Neuronal stem cell (in vitro differentiated cells): ENCODE data around the gene F11R.
A peak's percentile ranks its signal among the peaks of the same experiment; 100 is the strongest.

Experiments
- DNase-seq: peaks from one replicate; pipeline ENCODE4 v3.0.0-alpha.2; 2013; ENCODE audit warnings: low spot score
- H2AFZ ChIP-seq: one replicate; pipeline ENCODE4 v1.6.1; 2013; ENCODE audit warnings: mild to moderate bottlenecking, low read length, inconsistent platforms
- H2AK5ac ChIP-seq: 2 replicates; pipeline ENCODE4 v1.6.1; 2013; ENCODE audit warnings: low read depth, mild to moderate bottlenecking, inconsistent platforms, low read length, moderate library complexity, mixed read lengths
- H2BK120ac ChIP-seq: 2 replicates; pipeline ENCODE4 v1.6.1; 2013; ENCODE audit warnings: low read depth, mild to moderate bottlenecking, inconsistent platforms, low read length, moderate library complexity, mixed read lengths
- H2BK12ac ChIP-seq: one replicate; pipeline ENCODE4 v1.6.1; 2013; ENCODE audit warnings: low read length, inconsistent platforms
- H2BK15ac ChIP-seq: 2 replicates; pipeline ENCODE4 v1.6.1; 2013; ENCODE audit warnings: mild to moderate bottlenecking, low read length, inconsistent platforms, mixed read lengths
- H2BK5ac ChIP-seq: one replicate; pipeline ENCODE4 v1.6.1; 2013; ENCODE audit warnings: inconsistent platforms, mild to moderate bottlenecking, low read length, moderate library complexity
- H3K14ac ChIP-seq: one replicate; pipeline ENCODE4 v1.6.1; 2013; ENCODE audit warnings: low read length, inconsistent platforms
- H3K18ac ChIP-seq: 2 replicates; pipeline ENCODE4 v1.6.1; 2013; ENCODE audit warnings: low read length, inconsistent platforms
- H3K23ac ChIP-seq: 2 replicates; pipeline ENCODE4 v1.6.1; 2013; ENCODE audit warnings: low read depth, mild to moderate bottlenecking, mixed read lengths, low read length, inconsistent platforms; ENCODE audit not compliant: poor library complexity
- H3K27ac ChIP-seq: replicated peaks from 3 replicates; pipeline ENCODE4 v1.5.1; 2013; ENCODE audit warnings: low read length, inconsistent platforms
- H3K27me3 ChIP-seq, 3 experiments: 2 replicates each; pipeline ENCODE4 v1.6.1; 2013; ENCODE audit warnings: low read length in 3 of 3, mild to moderate bottlenecking in 2 of 3, inconsistent platforms in 1 of 3, low read depth in 1 of 3, mixed read lengths in 1 of 3, moderate library complexity in 1 of 3; ENCODE audit not compliant: control insufficient read depth in 3 of 3, insufficient read depth in 3 of 3
- H3K36me3 ChIP-seq, 2 donors: replicated peaks in 1 of 2; 2 replicates each; pipeline ENCODE4 v1.6.1; 2013; ENCODE audit warnings: low read length in 2 of 2; ENCODE audit not compliant: control insufficient read depth in 2 of 2, insufficient read depth in 2 of 2
- H3K4ac ChIP-seq: 2 replicates; pipeline ENCODE4 v1.6.1; 2013; ENCODE audit warnings: inconsistent platforms, mild to moderate bottlenecking, low read length, moderate library complexity
- H3K4me1 ChIP-seq, 2 donors: 1 replicate in 1 of 2; 2 replicates in 1 of 2; pipeline ENCODE4 v1.6.1; 2013; ENCODE audit warnings: low read length in 2 of 2, low read depth in 1 of 2; ENCODE audit not compliant: control insufficient read depth in 2 of 2, insufficient read depth in 1 of 2
- H3K4me2 ChIP-seq: one replicate; pipeline ENCODE4 v1.6.1; 2013; ENCODE audit warnings: mild to moderate bottlenecking, low read length, inconsistent platforms; ENCODE audit not compliant: insufficient read depth, poor library complexity, severe bottlenecking
- H3K4me3 ChIP-seq, 2 donors: 2 replicates each; pipeline ENCODE4 v1.5.1; 2013; ENCODE audit warnings: low read length in 2 of 2, mild to moderate bottlenecking in 2 of 2, inconsistent platforms in 1 of 2, moderate library complexity in 1 of 2
- H3K79me1 ChIP-seq: one replicate; pipeline ENCODE4 v1.6.1; 2013; ENCODE audit warnings: low read depth, mild to moderate bottlenecking, inconsistent platforms, low read length, moderate library complexity
- H3K9ac ChIP-seq: one replicate; pipeline ENCODE4 v1.6.1; 2013; ENCODE audit warnings: mild to moderate bottlenecking, low read depth, low read length, inconsistent platforms; ENCODE audit not compliant: poor library complexity
- H3K9me3 ChIP-seq, 2 donors: replicated peaks in 1 of 2; 2 replicates each; pipeline versions ENCODE3 to v1.6.1; 2013; ENCODE audit warnings: low read length in 2 of 2, mild to moderate bottlenecking in 2 of 2, inconsistent platforms in 1 of 2, low read depth in 1 of 2, mixed read lengths in 1 of 2, moderate library complexity in 1 of 2; ENCODE audit not compliant: control insufficient read depth in 2 of 2, insufficient read depth in 1 of 2
- H4K8ac ChIP-seq: one replicate; pipeline ENCODE4 v1.6.1; 2013; ENCODE audit warnings: low read depth, mild to moderate bottlenecking, inconsistent platforms, low read length, moderate library complexity
- H4K91ac ChIP-seq: one replicate; pipeline ENCODE4 v1.6.1; 2013; ENCODE audit warnings: low read length, low read depth, mild to moderate bottlenecking, inconsistent platforms; ENCODE audit not compliant: poor library complexity
- WGBS, 2 donors: extraction: QIAGEN DNeasy Blood & Tissue Kit; methylation state at CpG; one replicate each; pipeline ENCODE4 v1.1.7; 2013; ENCODE audit warnings: missing lambda C conversion rate in 2 of 2, mixed read lengths in 1 of 2; ENCODE audit not compliant: insufficient read length in 2 of 2, insufficient replicate concordance in 1 of 2; ENCODE audit errors: extremely low coverage in 2 of 2; 5-methylcytosine and 5-hydroxymethylcytosine counted together

F11R gene

GRCh38 chr1:160972939-160973338, 48.0 kb downstream of the F11R start:
- H3K9me3 ChIP-seq, result no peaks in the 10 kb centered on the region
- DNase-seq, result no peak
- H4K91ac ChIP-seq, result no peak overlapping the region
- H3K27me3 ChIP-seq, result no peaks in the 10 kb centered on the region
- H3K4ac ChIP-seq, result no peak overlapping the region
- no peaks in the 10 kb centered on the region for H3K36me3 ChIP-seq
- H2BK120ac ChIP-seq, result no peak overlapping the region
- H2AK5ac ChIP-seq, result no peak overlapping the region
- no peaks in the 10 kb centered on the region for H3K79me1 ChIP-seq
- no peak overlapping the region for H3K9ac ChIP-seq
- H2BK5ac ChIP-seq, result no peak overlapping the region
- H4K8ac ChIP-seq, result no peak overlapping the region
- H3K27ac ChIP-seq, result no peak overlapping the region
- no peak overlapping the region for H3K18ac ChIP-seq
- no peak overlapping the region for H3K4me3 ChIP-seq
- whole genome bisulfite sequencing, 2 donors, result 80% methylated on average over 1 of the region's 3 CpGs; no CpG with 5 or more reads in 1 of the 2 donors
- no peak overlapping the region for H3K4me2 ChIP-seq
- H2AFZ ChIP-seq, result no peak overlapping the region
- H3K14ac ChIP-seq, result no peak overlapping the region
- H3K4me1 ChIP-seq, result peaks cover 3 to 11% of the 10 kb centered on the region in 2 donors
- no peak overlapping the region for H2BK12ac ChIP-seq
- no peak overlapping the region for H2BK15ac ChIP-seq
- H3K23ac ChIP-seq, result no peak overlapping the region

GRCh38 chr1:160971618-160972056, 49.3 kb downstream of the F11R start:
- Histone ChIP-seq H2BK12ac (no peak overlapping the region), H3K4me2 (no peak overlapping the region), H3K36me3 (no peaks in the 10 kb centered on the region), H3K4me1 (peaks cover 3 to 11% of the 10 kb centered on the region in 2 donors), H2AFZ (peak overlapping the region; percentile 2), H2BK120ac (no peak overlapping the region), H2AK5ac (no peak overlapping the region), H3K9me3 (no peaks in the 10 kb centered on the region), H2BK15ac (no peak overlapping the region), H4K91ac (no peak overlapping the region), H4K8ac (no peak overlapping the region), H3K23ac (no peak overlapping the region), H3K18ac (no peak overlapping the region), H3K27ac (no peak overlapping the region), H3K4ac (no peak overlapping the region), H3K14ac (no peak overlapping the region), H3K4me3 (no peak overlapping the region), H3K27me3 (no peaks in the 10 kb centered on the region), H3K9ac (no peak overlapping the region), H2BK5ac (no peak overlapping the region), H3K79me1 (no peaks in the 10 kb centered on the region)
- no CpG with 5 or more reads among the region's 6 CpGs for WGBS, 2 donors
- DNase-seq, result no peak

GRCh38 chr1:160963521-160963920, 57.4 kb downstream of the F11R start:
- no peak overlapping the region for H3K14ac ChIP-seq
- no peaks in the 10 kb centered on the region for H3K79me1 ChIP-seq
- H3K9me3 ChIP-seq, result no peaks in the 10 kb centered on the region
- H2BK12ac ChIP-seq, result no peak overlapping the region
- no peaks in the 10 kb centered on the region for H3K4me1 ChIP-seq
- H3K18ac ChIP-seq, result no peak overlapping the region
- no CpG with 5 or more reads among the region's 4 CpGs for WGBS, 2 donors
- no peak overlapping the region for H3K4me2 ChIP-seq
- H3K9ac ChIP-seq, result no peak overlapping the region
- H3K36me3 ChIP-seq, result no peaks in the 10 kb centered on the region
- no peak overlapping the region for H2BK15ac ChIP-seq
- H4K8ac ChIP-seq, result no peak overlapping the region
- no peak overlapping the region for H3K23ac ChIP-seq
- no peak overlapping the region for H3K27ac ChIP-seq
- H3K4me3 ChIP-seq, result no peak overlapping the region
- peaks cover 0 to 3% (median 0%) of the 10 kb centered on the region in 3 experiments for H3K27me3 ChIP-seq
- H2BK120ac ChIP-seq, result no peak overlapping the region
- H3K4ac ChIP-seq, result no peak overlapping the region
- DNase-seq, result no peak
- no peak overlapping the region for H2AFZ ChIP-seq
- H4K91ac ChIP-seq, result no peak overlapping the region
- no peak overlapping the region for H2BK5ac ChIP-seq
- no peak overlapping the region for H2AK5ac ChIP-seq

- no peak for DNase-seq
- Histone ChIP-seq H2AFZ (no peak overlapping the region), H3K9me3 (no peaks in the 10 kb centered on the region), H3K4me2 (no peak overlapping the region), H3K4me3 (no peak overlapping the region), H3K27ac (no peak overlapping the region), H4K8ac (no peak overlapping the region), H3K14ac (no peak overlapping the region), H3K18ac (no peak overlapping the region), H3K23ac (no peak overlapping the region), H3K4me1 (peaks cover 0 to 3% of the 10 kb centered on the region in 2 donors), H2BK12ac (no peak overlapping the region), H3K4ac (no peak overlapping the region), H2BK120ac (no peak overlapping the region), H2BK15ac (no peak overlapping the region), H2BK5ac (no peak overlapping the region), H4K91ac (no peak overlapping the region), H3K9ac (no peak overlapping the region), H3K27me3 (peaks cover 0 to 3% (median 0%) of the 10 kb centered on the region in 3 experiments), H3K79me1 (no peaks in the 10 kb centered on the region), H2AK5ac (no peak overlapping the region), H3K36me3 (no peaks in the 10 kb centered on the region)
- no CpG with 5 or more reads among the region's 1 CpG for WGBS, 2 donors
These were observed 59.5 kb downstream of the F11R start for GRCh38 chr1:160961419-160961818.
